ENCODE data around the gene INTS3. TPM values are rescaled to one million over a fixed set of nuclear protein-coding genes. Genes with fewer than 3 reads are reported as not detected.

Gene INTS3
- total RNA-seq, 8 experiments from 2014 or later = 33.0 to 70.4 (median 44.9) TPM

DNA sequence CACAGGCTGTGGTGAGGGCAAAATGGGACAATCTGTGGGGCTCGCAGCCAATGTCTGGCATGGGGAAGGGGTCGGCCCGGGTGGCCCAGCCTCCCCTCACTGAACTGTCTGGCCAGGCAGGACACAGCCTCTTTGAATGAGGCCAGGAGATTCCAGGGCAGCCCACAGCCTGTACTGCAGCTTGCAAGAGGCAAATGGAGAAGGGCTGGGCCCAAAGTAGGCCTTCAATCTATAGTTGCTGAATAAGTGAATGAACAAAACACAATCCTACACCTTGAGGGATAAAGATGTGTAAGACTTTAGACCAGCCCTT is 70.6 kb downstream of the INTS3 start:
- in situ Hi-C loops (cut with MboI; ENCODE audit: low pct_unique_long_range_greater_than_20kb in 2 of 9, low sequenced_read_pairs in 9 of 9, unreplicated experiment in 9 of 9) = no loop called here
- Histone ChIP-seq H3K27ac (no peak overlapping the region), H3K4me3 (no peak overlapping the region), H3K4me1 (replicated peaks in 1 of 2) (peaks cover 30 to 42% of the 10 kb centered on the region in 2 donors)
- ATAC-seq (replicated peaks in 6 of 8) = no peak
- whole genome bisulfite sequencing, 10 experiments = 0 to 89% (median 76%) methylated on average over 1 to 3 of the region's 3 CpGs; no CpG with 5 or more reads in 6 of the 10 experiments

- Histone ChIP-seq H3K4me3 (no peak overlapping the region), H3K4me1 (replicated peaks in 1 of 2) (peaks cover 24 to 36% of the 10 kb centered on the region in 2 donors), H3K27ac (no peak overlapping the region)
- 67 to 100% (median 90%) methylated on average over 1 to 4 of the region's 4 CpGs; no CpG with 5 or more reads in 1 of the 10 experiments for WGBS, 10 experiments
- ATAC-seq (replicated peaks in 6 of 8) = no peak
- in situ Hi-C loops (cut with MboI; ENCODE audit: low pct_unique_long_range_greater_than_20kb in 2 of 9, low sequenced_read_pairs in 9 of 9, unreplicated experiment in 9 of 9) = no loop called here
These were observed 71.2 kb downstream of the INTS3 start for GRCh38 chr1:153799016-153799415.

DNA sequence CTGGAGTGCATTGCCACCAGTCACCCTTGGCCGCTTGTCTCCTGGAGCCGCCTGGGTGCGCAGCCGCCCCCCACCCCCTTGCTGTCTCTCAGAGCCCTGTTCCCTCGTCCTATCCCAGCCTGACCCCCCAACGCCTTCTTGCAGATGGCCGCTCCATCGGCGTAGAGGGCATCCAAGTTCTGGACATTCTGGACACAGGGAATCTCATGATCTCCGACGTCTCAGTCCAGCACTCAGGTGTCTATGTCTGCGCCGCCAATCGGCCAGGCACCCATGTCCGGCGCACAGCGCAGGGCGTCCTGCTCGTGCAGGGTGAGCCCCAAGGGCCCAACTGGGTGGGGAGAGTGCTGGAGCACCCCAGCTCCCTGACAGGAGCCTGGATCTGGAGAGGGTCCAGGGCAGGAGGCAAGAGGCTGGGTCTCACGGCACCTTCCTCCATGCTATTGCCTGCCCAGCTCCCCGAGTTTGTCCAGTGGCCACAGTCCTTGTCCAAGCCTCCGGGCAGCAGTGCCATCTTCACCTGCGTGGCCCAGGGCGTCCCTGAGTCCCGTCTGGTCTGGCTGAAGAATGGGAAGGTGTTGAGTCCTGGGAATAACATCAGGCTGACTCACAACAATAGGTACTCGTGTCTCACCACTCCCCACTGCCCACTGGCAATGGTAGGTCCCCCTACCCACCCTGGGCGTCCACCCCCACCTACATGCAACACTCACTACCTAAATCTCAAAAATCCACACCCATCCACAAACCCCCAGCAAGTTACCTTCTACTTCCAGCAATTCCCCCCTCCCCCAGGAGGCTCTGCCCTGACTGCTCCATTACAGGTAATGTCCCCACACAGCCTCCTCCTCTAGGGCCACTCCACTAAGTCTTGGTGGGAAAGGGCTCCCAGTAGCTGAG is 72.0 kb downstream of the INTS3 start:
- Histone ChIP-seq H3K4me1 (replicated peaks in 1 of 2) (peaks cover 16 to 28% of the 10 kb centered on the region in 2 donors), H3K4me3 (no peak overlapping the region), H3K27ac (no peak overlapping the region)
- no peak for ATAC-seq (replicated peaks in 6 of 8)
- 80 to 100% (median 98%) methylated on average over 1 to 16 of the region's 27 CpGs; no CpG with 5 or more reads in 6 of the 10 experiments for WGBS, 10 experiments
- in situ Hi-C loops (cut with MboI; ENCODE audit: low pct_unique_long_range_greater_than_20kb in 2 of 9, low sequenced_read_pairs in 9 of 9, unreplicated experiment in 9 of 9) = loop anchor here in 2 of 9 experiments (25.0 kb wide), 1 partner anchor 137 kb away; the partner anchor contains the start of gene DENND4B (in 2 of the 2)

DNA sequence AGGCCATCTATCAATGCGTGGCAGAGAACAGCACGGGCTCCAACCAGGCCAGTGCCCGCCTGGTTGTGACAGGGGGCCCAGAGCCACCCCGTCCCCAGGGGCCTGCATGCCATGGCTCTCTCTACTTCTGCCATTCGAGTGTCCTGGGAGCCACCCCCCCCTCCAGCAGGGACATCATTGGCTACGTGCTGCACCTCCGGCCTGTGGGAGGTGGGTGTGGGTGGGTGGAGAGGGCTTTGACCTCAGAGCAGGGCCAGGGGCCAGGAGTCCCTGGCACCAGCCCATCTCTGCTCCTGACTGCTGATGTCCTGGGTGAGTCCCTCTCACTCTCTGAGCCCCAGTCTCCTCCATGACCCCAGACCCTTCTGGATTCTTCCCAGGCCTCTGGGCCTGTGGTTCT is 72.7 kb downstream of the INTS3 start:
- in situ Hi-C loops (cut with MboI; ENCODE audit: low pct_unique_long_range_greater_than_20kb in 2 of 9, low sequenced_read_pairs in 9 of 9, unreplicated experiment in 9 of 9) = loop anchor here in 2 of 9 experiments (25.0 kb wide), 1 partner anchor 137 kb away; the partner anchor contains the start of gene DENND4B (in 2 of the 2)
- WGBS, 10 experiments = 100% methylated on average over 3 of the region's 7 CpGs; no CpG with 5 or more reads in 9 of the 10 experiments
- Histone ChIP-seq H3K27ac (no peak overlapping the region), H3K4me1 (replicated peaks in 1 of 2) (peaks cover 15 to 28% of the 10 kb centered on the region in 2 donors), H3K4me3 (no peak overlapping the region)
- no peak for ATAC-seq (replicated peaks in 6 of 8)

GRCh38 chr1:153801028-153801625 is 73.3 kb downstream of the INTS3 start:
- ATAC-seq (replicated peaks in 6 of 8) = no peak
- H3K4me1 ChIP-seq (replicated peaks in 1 of 2) = peaks cover 15 to 28% of the 10 kb centered on the region in 2 donors
- no peak overlapping the region for H3K27ac ChIP-seq
- 92 to 100% (median 94%) methylated on average over 2 to 6 of the region's 6 CpGs; no CpG with 5 or more reads in 7 of the 10 experiments for WGBS, 10 experiments
- in situ Hi-C loops (cut with MboI; ENCODE audit: low pct_unique_long_range_greater_than_20kb in 2 of 9, low sequenced_read_pairs in 9 of 9, unreplicated experiment in 9 of 9) = loop anchor here in 2 of 9 experiments (25.0 kb wide), 1 partner anchor 136 kb away; the partner anchor contains the start of gene DENND4B (in 2 of the 2)
- no peak overlapping the region for H3K4me3 ChIP-seq

DNA sequence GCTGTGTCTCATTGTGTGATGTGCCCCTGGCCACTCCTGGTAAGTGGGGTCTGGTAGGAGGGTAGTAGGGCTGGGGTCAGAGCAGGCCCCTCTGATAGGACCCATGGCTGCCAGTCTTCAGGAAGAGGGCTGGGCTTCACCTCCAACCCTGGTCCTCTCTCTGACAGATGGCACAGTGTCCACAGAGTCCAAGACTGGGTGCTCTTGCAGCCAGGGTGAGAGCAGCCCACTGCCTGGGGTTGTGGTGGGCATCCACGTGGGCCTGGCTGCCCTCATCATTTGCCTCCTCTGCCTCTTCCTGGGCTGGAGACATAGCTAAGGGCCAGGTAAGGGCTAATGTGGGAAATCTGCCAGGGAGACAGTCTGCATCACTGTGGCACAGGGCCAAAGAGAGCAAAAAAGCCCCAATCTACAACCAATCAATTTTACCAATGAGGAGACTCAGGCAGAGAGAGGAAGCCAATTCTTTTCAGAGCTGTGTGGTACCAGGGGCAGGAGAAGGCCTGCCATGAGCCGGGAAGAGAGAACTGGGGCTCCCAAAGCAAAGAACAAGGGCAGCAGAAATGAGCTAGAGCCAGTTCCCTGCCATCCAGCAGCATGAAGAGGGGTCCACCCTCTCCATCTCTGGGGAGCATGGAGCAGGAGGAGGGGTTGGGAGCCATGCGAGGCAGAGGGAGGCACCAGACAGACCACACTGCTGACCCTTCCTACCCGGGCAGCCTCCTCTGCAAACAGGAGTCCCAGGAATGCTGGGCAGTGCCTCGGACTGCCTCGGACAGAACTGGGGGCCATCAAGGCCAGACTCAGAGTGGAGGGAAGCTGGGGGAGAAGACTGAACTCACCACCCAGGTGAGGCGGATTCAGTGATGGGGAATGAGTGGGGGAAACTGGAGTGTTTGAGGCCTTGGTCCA is 74.2 kb downstream of the INTS3 start:
- Histone ChIP-seq H3K4me1 (replicated peaks in 1 of 2) (peaks cover 20 to 26% of the 10 kb centered on the region in 2 donors), H3K4me3 (no peak overlapping the region), H3K27ac (no peak overlapping the region)
- ATAC-seq (replicated peaks in 6 of 8) = no peak
- 63 to 100% (median 90%) methylated on average over 1 to 7 of the region's 7 CpGs; no CpG with 5 or more reads in 4 of the 10 experiments for WGBS, 10 experiments
- in situ Hi-C loops (cut with MboI; ENCODE audit: low pct_unique_long_range_greater_than_20kb in 2 of 9, low sequenced_read_pairs in 9 of 9, unreplicated experiment in 9 of 9) = loop anchor here in 2 of 9 experiments (25.0 kb wide), 1 partner anchor 135 kb away; the partner anchor contains the start of gene DENND4B (in 2 of the 2)

DNA sequence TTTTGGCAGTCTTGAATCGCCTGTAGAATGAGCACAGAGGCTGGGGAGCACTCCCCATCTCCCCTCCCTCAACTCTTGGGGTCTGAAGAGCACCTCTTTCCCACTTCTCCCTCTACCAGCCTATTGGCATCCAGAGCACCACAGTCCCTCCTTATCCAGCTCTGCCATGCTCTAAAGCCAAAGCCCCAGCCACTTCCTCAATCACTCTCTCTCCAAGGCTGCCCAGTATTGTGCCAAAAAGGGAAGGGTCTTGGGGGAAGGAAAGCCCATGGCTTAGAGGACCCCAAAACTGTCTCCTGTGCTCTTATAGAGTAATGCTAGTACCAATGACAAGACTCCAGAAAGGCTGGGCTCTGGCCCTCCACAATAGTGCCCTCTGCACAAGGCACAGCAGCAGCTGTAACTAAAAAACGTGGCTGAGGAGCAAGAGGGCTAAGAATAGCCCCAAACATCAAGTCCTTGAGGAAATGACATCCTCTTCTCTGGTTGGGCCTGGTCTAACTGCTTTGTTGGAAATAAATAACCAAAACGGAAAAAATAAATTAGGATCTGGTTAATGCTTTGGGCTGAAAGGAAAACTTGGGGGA is 75.7 kb downstream of the INTS3 start:
- ATAC-seq (replicated peaks in 6 of 8) = no peak
- Histone ChIP-seq H3K4me1 (replicated peaks in 1 of 2) (peaks cover 17 to 20% of the 10 kb centered on the region in 2 donors), H3K4me3 (no peak overlapping the region), H3K27ac (no peak overlapping the region)
- in situ Hi-C loops (cut with MboI; ENCODE audit: low pct_unique_long_range_greater_than_20kb in 2 of 9, low sequenced_read_pairs in 9 of 9, unreplicated experiment in 9 of 9) = loop anchor here in 2 of 9 experiments (25.0 kb wide), 1 partner anchor 134 kb away; the partner anchor contains the start of gene DENND4B (in 2 of the 2)
- 43 to 100% (median 88%) methylated on average over 1 to 3 of the region's 3 CpGs; no CpG with 5 or more reads in 1 of the 10 experiments for WGBS, 10 experiments

DNA sequence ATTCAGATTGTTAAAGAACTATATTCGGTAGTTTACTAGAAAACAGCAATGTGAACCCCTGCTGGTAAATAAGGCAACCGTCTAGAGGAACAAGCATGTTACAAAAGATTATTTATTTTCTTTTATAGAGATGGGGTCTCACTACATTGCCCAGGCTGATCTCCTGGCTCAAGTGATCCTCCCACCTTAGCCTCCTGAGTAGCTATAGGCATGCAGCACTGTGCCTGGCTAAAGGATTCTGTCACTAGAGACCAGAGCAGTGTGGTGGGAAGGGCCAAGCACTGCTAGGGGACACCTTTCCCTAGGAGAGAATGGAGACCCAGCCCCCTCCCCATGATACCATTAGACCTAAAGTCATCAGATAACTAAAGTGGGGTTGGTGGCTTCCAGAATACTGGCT is 76.3 kb downstream of the INTS3 start:
- Histone ChIP-seq H3K4me1 (replicated peaks in 1 of 2) (peaks cover 17 to 20% of the 10 kb centered on the region in 2 donors), H3K27ac (no peak overlapping the region), H3K4me3 (no peak overlapping the region)
- in situ Hi-C loops (cut with MboI; ENCODE audit: low pct_unique_long_range_greater_than_20kb in 2 of 9, low sequenced_read_pairs in 9 of 9, unreplicated experiment in 9 of 9) = loop anchor here in 2 of 9 experiments (25.0 kb wide), 1 partner anchor 133 kb away; the partner anchor contains the start of gene DENND4B (in 2 of the 2)
- no peak for ATAC-seq (replicated peaks in 6 of 8)
- 0 to 100% (median 65%) methylated on average over 1 to 2 of the region's 2 CpGs; no CpG with 5 or more reads in 2 of the 10 experiments for WGBS, 10 experiments

DNA sequence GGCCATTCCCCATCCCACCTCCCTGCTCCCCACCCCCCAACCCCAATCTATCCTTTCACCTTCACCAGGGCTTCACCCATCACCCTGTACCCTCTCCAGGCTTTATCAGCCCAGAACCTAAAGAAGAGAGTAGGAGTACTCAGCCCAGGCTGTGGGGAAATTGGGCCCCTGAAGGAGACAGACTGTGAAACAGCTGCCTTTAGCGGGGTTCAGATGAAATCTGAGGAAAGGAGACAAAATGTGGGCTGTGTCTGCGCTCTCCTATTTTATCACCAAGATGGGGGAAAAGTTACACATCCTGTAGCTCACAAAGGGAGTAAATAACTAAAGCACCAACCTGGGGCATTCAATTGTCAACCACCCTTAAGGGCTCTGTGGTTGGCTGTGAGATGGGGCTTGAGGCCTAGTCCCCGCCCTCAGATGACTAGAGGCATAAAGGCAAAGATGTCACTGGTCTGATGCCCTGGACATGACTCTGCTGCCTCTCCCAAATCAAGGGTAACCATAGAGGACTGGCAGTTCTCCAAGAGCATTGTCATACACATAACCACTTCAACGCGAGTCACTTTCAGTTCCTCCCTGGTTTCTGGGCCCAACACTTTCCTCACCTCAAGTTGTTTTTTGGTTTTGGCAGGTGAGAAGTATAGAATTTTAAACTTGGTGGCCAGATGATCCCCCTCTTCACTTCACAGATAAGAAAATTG is 77.3 kb downstream of the INTS3 start:
- H3K27ac ChIP-seq = peak overlapping the region in 1 of 2 donors; percentile 30
- ATAC-seq (replicated peaks in 6 of 8) = peak in 7 of 8 experiments; percentile 18 to 96 (median 38)
- in situ Hi-C loops (cut with MboI; ENCODE audit: low pct_unique_long_range_greater_than_20kb in 2 of 9, low sequenced_read_pairs in 9 of 9, unreplicated experiment in 9 of 9) = loop anchor here in 2 of 9 experiments (25.0 kb wide), 1 partner anchor 132 kb away; the partner anchor contains the start of gene DENND4B (in 2 of the 2)
- peaks cover 17 to 20% of the 10 kb centered on the region in 2 donors for H3K4me1 ChIP-seq (replicated peaks in 1 of 2)
- 86 to 100% (median 96%) methylated on average over 2 to 5 of the region's 5 CpGs; no CpG with 5 or more reads in 6 of the 10 experiments for WGBS, 10 experiments
- no peak overlapping the region for H3K4me3 ChIP-seq

GRCh38 chr1:153805886-153806719 is 78.3 kb downstream of the INTS3 start:
- in situ Hi-C loops (cut with MboI; ENCODE audit: low pct_unique_long_range_greater_than_20kb in 2 of 9, low sequenced_read_pairs in 9 of 9, unreplicated experiment in 9 of 9) = loop anchor here in 2 of 9 experiments (25.0 kb wide), 1 partner anchor 131 kb away; the partner anchor contains the start of gene DENND4B (in 2 of the 2)
- peaks cover 17 to 20% of the 10 kb centered on the region in 2 donors for H3K4me1 ChIP-seq (replicated peaks in 1 of 2)
- H3K27ac ChIP-seq = peak overlapping the region; percentile 8 to 30
- H3K4me3 ChIP-seq = no peak overlapping the region
- WGBS, 10 experiments = 40 to 100% (median 90%) methylated on average over 1 to 7 of the region's 11 CpGs; no CpG with 5 or more reads in 2 of the 10 experiments
- ATAC-seq (replicated peaks in 6 of 8) = peak in 5 of 8 experiments; percentile 34 to 77 (median 64)

Measured in motor neuron (in vitro differentiated cells).